ENCODE data around the gene MAGEB6.
"Not testable (repeated sequence)": the region's sequence is repeated elsewhere in the genome, so short reads cannot be mapped to it uniquely, and the experiment has no call there.

Gene MAGEB6

GRCh38 chrX:26192204-26192603, at the start of gene MAGEB6:
Gene MAGEB6, plus strand, starts transcription at chrX:26192440. Its CDS starts 1,407 bp downstream, at chrX:26193847.
- DNase-seq (ENCODE audit: low read depth): no peak

- no peak for DNase-seq (ENCODE audit: low read depth)
Observed at GRCh38 chrX:26146024-26146423, 46.2 kb upstream of the MAGEB6 start.

- no peak for DNase-seq (ENCODE audit: low read depth)
Observed at GRCh38 chrX:26160301-26160700, 31.9 kb upstream of the MAGEB6 start, which contains the start of gene MAGEB6B. Gene MAGEB6B, plus strand, starts transcription at chrX:26160601. Its CDS starts 0 bp downstream, at chrX:26160601.

GRCh38 chrX:26203561-26203960, 11.3 kb downstream of the MAGEB6 start:
- no peak for DNase-seq (ENCODE audit: low read depth)

GRCh38 chrX:26204717-26205116, 12.5 kb downstream of the MAGEB6 start:
- not testable (repeated sequence) for DNase-seq (ENCODE audit: low read depth)

- DNase-seq (ENCODE audit: low read depth): no peak
Observed at GRCh38 chrX:26208012-26208411, 15.8 kb downstream of the MAGEB6 start.

GRCh38 chrX:26215869-26216268, 23.6 kb downstream of the MAGEB6 start, which contains the start of gene MAGEB5:
Gene MAGEB5, plus strand, starts transcription at chrX:26216169. Its CDS starts 1,133 bp downstream, at chrX:26217302.
- DNase-seq (ENCODE audit: low read depth): no peak

- no peak for DNase-seq (ENCODE audit: low read depth)
Observed at GRCh38 chrX:26219351-26219750, 27.1 kb downstream of the MAGEB6 start.

GRCh38 chrX:26234177-26234576, 41.9 kb downstream of the MAGEB6 start:
- no peak for DNase-seq (ENCODE audit: low read depth)
